ENCODE data around the gene MAP3K7. TPM values are rescaled to one million over a fixed set of nuclear protein-coding genes. Genes with fewer than 3 reads are reported as not detected.

Gene MAP3K7
- total and polyA plus RNA-seq, 4 donors: 5.5 to 17.2 (median 11.5) TPM

DNA sequence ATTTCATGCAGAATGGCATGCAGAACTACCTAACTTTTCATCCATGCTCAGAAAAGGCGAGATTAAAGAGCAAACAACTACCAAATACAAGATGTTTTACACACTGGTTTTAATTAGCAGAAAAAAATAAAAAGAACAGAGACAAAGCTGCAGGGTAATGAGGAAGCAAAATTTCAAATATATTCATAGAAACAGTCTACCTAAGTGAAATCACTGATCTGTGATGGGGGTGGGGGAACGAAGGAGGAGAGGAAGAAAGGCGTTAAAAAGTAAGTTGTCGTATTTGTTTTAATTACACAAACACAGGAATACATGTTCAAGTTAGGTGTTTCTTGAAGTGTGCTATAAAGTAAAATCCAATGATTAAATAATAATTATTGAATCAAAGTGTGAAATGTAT, 42.1 kb downstream of the MAP3K7 start:
- H3K36me3 ChIP-seq (ENCODE audit: control insufficient read depth in 4 of 4, insufficient read depth in 3 of 4, low read depth in 1 of 4, low read length in 3 of 4): peaks cover 1 to 47% (median 35%) of the 10 kb centered on the region in 4 donors
- H3K9ac ChIP-seq (ENCODE audit: low read depth in 1 of 2, low read length in 2 of 2): no peak overlapping the region
- WGBS: 95% methylated on average over 4 of the region's 4 CpGs
- no peak overlapping the region for H3K27ac ChIP-seq (ENCODE audit: low read depth in 1 of 2, low read length in 2 of 2)
- TF ChIP-seq FOXA1 (IDR thresholded peaks at IDR 0.05): no peak
- TF ChIP-seq, protein P1, sequence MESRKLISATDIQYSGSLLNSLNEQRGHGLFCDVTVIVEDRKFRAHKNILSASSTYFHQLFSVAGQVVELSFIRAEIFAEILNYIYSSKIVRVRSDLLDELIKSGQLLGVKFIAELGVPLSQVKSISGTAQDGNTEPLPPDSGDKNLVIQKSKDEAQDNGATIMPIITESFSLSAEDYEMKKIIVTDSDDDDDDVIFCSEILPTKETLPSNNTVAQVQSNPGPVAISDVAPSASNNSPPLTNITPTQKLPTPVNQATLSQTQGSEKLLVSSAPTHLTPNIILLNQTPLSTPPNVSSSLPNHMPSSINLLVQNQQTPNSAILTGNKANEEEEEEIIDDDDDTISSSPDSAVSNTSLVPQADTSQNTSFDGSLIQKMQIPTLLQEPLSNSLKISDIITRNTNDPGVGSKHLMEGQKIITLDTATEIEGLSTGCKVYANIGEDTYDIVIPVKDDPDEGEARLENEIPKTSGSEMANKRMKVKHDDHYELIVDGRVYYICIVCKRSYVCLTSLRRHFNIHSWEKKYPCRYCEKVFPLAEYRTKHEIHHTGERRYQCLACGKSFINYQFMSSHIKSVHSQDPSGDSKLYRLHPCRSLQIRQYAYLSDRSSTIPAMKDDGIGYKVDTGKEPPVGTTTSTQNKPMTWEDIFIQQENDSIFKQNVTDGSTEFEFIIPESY (IDR thresholded peaks at IDR 0.05): no peak
- no peak for TF ChIP-seq RXRA (IDR thresholded peaks at IDR 0.05)
- TF ChIP-seq FOXA2 (IDR thresholded peaks at IDR 0.05): no peak
- TF ChIP-seq, protein P2, sequence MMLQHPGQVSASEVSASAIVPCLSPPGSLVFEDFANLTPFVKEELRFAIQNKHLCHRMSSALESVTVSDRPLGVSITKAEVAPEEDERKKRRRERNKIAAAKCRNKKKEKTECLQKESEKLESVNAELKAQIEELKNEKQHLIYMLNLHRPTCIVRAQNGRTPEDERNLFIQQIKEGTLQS (IDR thresholded peaks at IDR 0.05): no peak
- no peak for TF ChIP-seq HNF4G (IDR thresholded peaks at IDR 0.05)
- no peak for TF ChIP-seq TAF1 (conservative IDR thresholded peaks at IDR 0.05)
- no peak for TF ChIP-seq NR2F2 (IDR thresholded peaks at IDR 0.05)
- no peak for TF ChIP-seq HNF4A (conservative IDR thresholded peaks at IDR 0.05)
- TF ChIP-seq GABPA (IDR thresholded peaks at IDR 0.05 in 1 of 2, conservative IDR thresholded peaks at IDR 0.05 in 1 of 2): no peak
- DNase-seq (ENCODE audit: low spot score): no peak
- H3K27me3 ChIP-seq (ENCODE audit: control insufficient read depth in 4 of 4, insufficient read depth in 4 of 4, low read length in 3 of 4): no peaks in the 10 kb centered on the region
- no peaks in the 10 kb centered on the region for H3K9me3 ChIP-seq (ENCODE audit: control insufficient read depth in 4 of 4, low read length in 3 of 4)
- no peak overlapping the region for H3K4me3 ChIP-seq (ENCODE audit: low read depth in 1 of 3, low read length in 3 of 3)
- no peaks in the 10 kb centered on the region for H3K4me1 ChIP-seq (ENCODE audit: control insufficient read depth in 4 of 4, insufficient read depth in 4 of 4, low read length in 3 of 4)

DNA sequence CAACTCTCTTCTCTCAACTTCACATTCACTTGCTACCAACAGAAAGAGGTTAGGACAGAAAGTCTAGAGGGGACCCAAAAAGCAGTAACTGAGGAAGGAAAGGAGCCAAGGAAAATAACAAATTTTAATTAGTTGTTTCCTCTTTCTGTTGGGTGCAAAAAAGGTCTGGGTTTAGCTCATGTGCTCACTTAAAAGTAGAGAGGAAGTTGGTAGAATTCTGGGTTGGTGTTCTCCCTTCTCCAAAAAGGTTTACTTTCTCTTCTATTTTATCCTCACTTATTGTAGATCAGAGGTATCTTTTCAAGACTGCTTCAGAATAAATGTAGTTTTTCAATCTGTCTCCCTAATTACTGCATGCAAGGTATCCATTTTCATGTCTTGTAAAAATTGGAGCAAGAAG, 42.8 kb downstream of the MAP3K7 start:
- Histone ChIP-seq H3K9me3 (ENCODE audit: control insufficient read depth in 4 of 4, low read length in 3 of 4) (no peaks in the 10 kb centered on the region), H3K4me1 (ENCODE audit: control insufficient read depth in 4 of 4, insufficient read depth in 4 of 4, low read length in 3 of 4) (no peaks in the 10 kb centered on the region), H3K27ac (ENCODE audit: low read depth in 1 of 2, low read length in 2 of 2) (no peak overlapping the region), H3K9ac (ENCODE audit: low read depth in 1 of 2, low read length in 2 of 2) (no peak overlapping the region), H3K4me3 (ENCODE audit: low read depth in 1 of 3, low read length in 3 of 3) (no peak overlapping the region), H3K27me3 (ENCODE audit: control insufficient read depth in 4 of 4, insufficient read depth in 4 of 4, low read length in 3 of 4) (no peaks in the 10 kb centered on the region), H3K36me3 (ENCODE audit: control insufficient read depth in 4 of 4, insufficient read depth in 3 of 4, low read depth in 1 of 4, low read length in 3 of 4) (peaks cover 1 to 41% (median 30%) of the 10 kb centered on the region in 4 donors)
- DNase-seq (ENCODE audit: low spot score): no peak
- TF ChIP-seq, protein P2 (IDR thresholded peaks at IDR 0.05): no peak
- TF ChIP-seq RAD21 (IDR thresholded peaks at IDR 0.05): no peak
- TF ChIP-seq EGR1 (IDR thresholded peaks at IDR 0.05; ENCODE audit: low read depth in 2 of 2): no peak
- no peak for TF ChIP-seq SP1 (IDR thresholded peaks at IDR 0.05)
- no peak for TF ChIP-seq NR2F2 (IDR thresholded peaks at IDR 0.05)
- TF ChIP-seq JUND (IDR thresholded peaks at IDR 0.05): no peak
- TF ChIP-seq HNF4A (conservative IDR thresholded peaks at IDR 0.05): no peak
- no peak for TF ChIP-seq YY1 (IDR thresholded peaks at IDR 0.05)

DNA sequence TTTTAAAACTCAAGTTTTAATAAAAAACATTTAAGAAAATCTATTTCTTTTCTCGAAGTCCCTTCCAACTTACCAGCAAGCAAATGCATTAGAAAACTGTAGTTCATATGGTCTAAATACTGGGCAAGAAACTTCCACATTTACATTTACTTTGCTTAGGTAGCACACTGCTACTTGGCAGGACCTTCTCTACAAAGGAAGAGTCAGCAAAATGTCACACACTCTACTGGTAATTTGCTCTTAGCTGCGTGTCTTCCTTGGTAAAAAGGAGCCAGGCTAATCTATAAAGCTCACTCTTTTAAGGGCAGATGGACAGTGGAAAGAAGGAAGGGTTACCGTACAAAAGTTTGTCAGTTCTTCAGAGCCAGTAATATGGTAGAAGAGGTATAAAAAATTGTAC, 45.7 kb downstream of the MAP3K7 start:
- no peak for DNase-seq (ENCODE audit: low spot score)
- H3K9me3 ChIP-seq (ENCODE audit: control insufficient read depth in 4 of 4, low read length in 3 of 4): no peaks in the 10 kb centered on the region
- peaks cover 1 to 31% (median 22%) of the 10 kb centered on the region in 4 donors for H3K36me3 ChIP-seq (ENCODE audit: control insufficient read depth in 4 of 4, insufficient read depth in 3 of 4, low read depth in 1 of 4, low read length in 3 of 4)
- TF ChIP-seq FOXA1 (IDR thresholded peaks at IDR 0.05) (no peak), HNF4A (conservative IDR thresholded peaks at IDR 0.05) (no peak), GABPA (IDR thresholded peaks at IDR 0.05 in 1 of 2, conservative IDR thresholded peaks at IDR 0.05 in 1 of 2) (no peak)
- TF ChIP-seq, protein P3, sequence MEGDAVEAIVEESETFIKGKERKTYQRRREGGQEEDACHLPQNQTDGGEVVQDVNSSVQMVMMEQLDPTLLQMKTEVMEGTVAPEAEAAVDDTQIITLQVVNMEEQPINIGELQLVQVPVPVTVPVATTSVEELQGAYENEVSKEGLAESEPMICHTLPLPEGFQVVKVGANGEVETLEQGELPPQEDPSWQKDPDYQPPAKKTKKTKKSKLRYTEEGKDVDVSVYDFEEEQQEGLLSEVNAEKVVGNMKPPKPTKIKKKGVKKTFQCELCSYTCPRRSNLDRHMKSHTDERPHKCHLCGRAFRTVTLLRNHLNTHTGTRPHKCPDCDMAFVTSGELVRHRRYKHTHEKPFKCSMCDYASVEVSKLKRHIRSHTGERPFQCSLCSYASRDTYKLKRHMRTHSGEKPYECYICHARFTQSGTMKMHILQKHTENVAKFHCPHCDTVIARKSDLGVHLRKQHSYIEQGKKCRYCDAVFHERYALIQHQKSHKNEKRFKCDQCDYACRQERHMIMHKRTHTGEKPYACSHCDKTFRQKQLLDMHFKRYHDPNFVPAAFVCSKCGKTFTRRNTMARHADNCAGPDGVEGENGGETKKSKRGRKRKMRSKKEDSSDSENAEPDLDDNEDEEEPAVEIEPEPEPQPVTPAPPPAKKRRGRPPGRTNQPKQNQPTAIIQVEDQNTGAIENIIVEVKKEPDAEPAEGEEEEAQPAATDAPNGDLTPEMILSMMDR (IDR thresholded peaks at IDR 0.05; ENCODE audit: low read depth, low read length, missing input control): no peak
- TF ChIP-seq, protein P2 (IDR thresholded peaks at IDR 0.05): no peak
- TF ChIP-seq, protein P4, sequence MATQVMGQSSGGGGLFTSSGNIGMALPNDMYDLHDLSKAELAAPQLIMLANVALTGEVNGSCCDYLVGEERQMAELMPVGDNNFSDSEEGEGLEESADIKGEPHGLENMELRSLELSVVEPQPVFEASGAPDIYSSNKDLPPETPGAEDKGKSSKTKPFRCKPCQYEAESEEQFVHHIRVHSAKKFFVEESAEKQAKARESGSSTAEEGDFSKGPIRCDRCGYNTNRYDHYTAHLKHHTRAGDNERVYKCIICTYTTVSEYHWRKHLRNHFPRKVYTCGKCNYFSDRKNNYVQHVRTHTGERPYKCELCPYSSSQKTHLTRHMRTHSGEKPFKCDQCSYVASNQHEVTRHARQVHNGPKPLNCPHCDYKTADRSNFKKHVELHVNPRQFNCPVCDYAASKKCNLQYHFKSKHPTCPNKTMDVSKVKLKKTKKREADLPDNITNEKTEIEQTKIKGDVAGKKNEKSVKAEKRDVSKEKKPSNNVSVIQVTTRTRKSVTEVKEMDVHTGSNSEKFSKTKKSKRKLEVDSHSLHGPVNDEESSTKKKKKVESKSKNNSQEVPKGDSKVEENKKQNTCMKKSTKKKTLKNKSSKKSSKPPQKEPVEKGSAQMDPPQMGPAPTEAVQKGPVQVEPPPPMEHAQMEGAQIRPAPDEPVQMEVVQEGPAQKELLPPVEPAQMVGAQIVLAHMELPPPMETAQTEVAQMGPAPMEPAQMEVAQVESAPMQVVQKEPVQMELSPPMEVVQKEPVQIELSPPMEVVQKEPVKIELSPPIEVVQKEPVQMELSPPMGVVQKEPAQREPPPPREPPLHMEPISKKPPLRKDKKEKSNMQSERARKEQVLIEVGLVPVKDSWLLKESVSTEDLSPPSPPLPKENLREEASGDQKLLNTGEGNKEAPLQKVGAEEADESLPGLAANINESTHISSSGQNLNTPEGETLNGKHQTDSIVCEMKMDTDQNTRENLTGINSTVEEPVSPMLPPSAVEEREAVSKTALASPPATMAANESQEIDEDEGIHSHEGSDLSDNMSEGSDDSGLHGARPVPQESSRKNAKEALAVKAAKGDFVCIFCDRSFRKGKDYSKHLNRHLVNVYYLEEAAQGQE (IDR thresholded peaks at IDR 0.05): no peak
- H3K9ac ChIP-seq (ENCODE audit: low read depth in 1 of 2, low read length in 2 of 2): no peak overlapping the region
- no peak overlapping the region for H3K27ac ChIP-seq (ENCODE audit: low read depth in 1 of 2, low read length in 2 of 2)
- H3K4me1 ChIP-seq (ENCODE audit: control insufficient read depth in 4 of 4, insufficient read depth in 4 of 4, low read length in 3 of 4): no peaks in the 10 kb centered on the region
- 91% methylated on average over 3 of the region's 3 CpGs for WGBS
- no peaks in the 10 kb centered on the region for H3K27me3 ChIP-seq (ENCODE audit: control insufficient read depth in 4 of 4, insufficient read depth in 4 of 4, low read length in 3 of 4)
- no peak overlapping the region for H3K4me3 ChIP-seq (ENCODE audit: low read depth in 1 of 3, low read length in 3 of 3)

All from liver (tissue), 9 donors.